Hepatocyte (in vitro differentiated cells): ENCODE data around the gene HSPA4. TPM values are rescaled to one million over a fixed set of nuclear protein-coding genes. Genes with fewer than 3 reads are reported as not detected.
"Not testable (repeated sequence)": the region's sequence is repeated elsewhere in the genome, so short reads cannot be mapped to it uniquely, and the experiment has no call there.

Source experiments
- DNase-seq: peaks from one replicate; pipeline ENCODE4 v3.0.0-alpha.2; 2016; ENCODE audit warnings: low spot score
- H2AFZ ChIP-seq: fragments of 200-600 bp; sonication (generic); 2 replicates; pipeline ENCODE4 v1.6.0; 2016; ENCODE audit warnings: antibody characterized with exemption, mild to moderate bottlenecking
- H3K27ac ChIP-seq: fragments of 200-600 bp; sonication (generic); 2 replicates; pipeline ENCODE4 v1.5.1; 2016; ENCODE audit warnings: mild to moderate bottlenecking
- H3K27me3 ChIP-seq: fragments of 200-600 bp; sonication (generic); 2 replicates; pipeline ENCODE4 v1.6.1; 2016
- H3K36me3 ChIP-seq: fragments of 200-600 bp; sonication (generic); replicated peaks from 2 replicates; pipeline ENCODE4 v1.5.1; 2016; ENCODE audit warnings: low read depth; ENCODE audit not compliant: insufficient read depth
- H3K4me1 ChIP-seq: fragments of 200-600 bp; sonication (generic); 2 replicates; pipeline ENCODE4 v1.5.1; 2016; ENCODE audit warnings: mild to moderate bottlenecking, moderate library complexity; ENCODE audit not compliant: insufficient read depth
- H3K4me2 ChIP-seq: fragments of 200-600 bp; sonication (generic); 2 replicates; pipeline ENCODE4 v1.6.0; 2016
- H3K4me3 ChIP-seq: fragments of 200-600 bp; sonication (generic); 2 replicates; pipeline ENCODE4 v1.5.1; 2016; ENCODE audit warnings: mild to moderate bottlenecking
- H3K79me2 ChIP-seq: fragments of 200-600 bp; sonication (generic); 2 replicates; pipeline ENCODE4 v1.6.0; 2017; ENCODE audit warnings: mild to moderate bottlenecking
- H3K9me2 ChIP-seq: fragments of 200-600 bp; sonication (generic); replicated peaks from 2 replicates; pipeline ENCODE4 v1.6.0; 2017; ENCODE audit warnings: mild to moderate bottlenecking; ENCODE audit not compliant: insufficient read depth
- H3K9me3 ChIP-seq: fragments of 200-600 bp; sonication (generic); 2 replicates; pipeline ENCODE4 v1.5.1; 2016; ENCODE audit warnings: low read depth, mild to moderate bottlenecking
- H4K20me1 ChIP-seq: fragments of 200-600 bp; sonication (generic); 2 replicates; pipeline ENCODE4 v1.6.0; 2016; ENCODE audit warnings: mild to moderate bottlenecking; ENCODE audit not compliant: insufficient read depth, poor library complexity, severe bottlenecking
- CTCF ChIP-seq: fragments of 200-600 bp; sonication (generic); IDR thresholded peaks from 2 replicates; pipeline ENCODE4 v1.5.1; 2016; ENCODE audit warnings: antibody characterized with exemption, mild to moderate bottlenecking; ENCODE audit not compliant: poor library complexity
- EZH2 ChIP-seq: fragments of 200-600 bp; sonication (generic); IDR thresholded peaks from 2 replicates; pipeline ENCODE4 v1.6.1; 2016; ENCODE audit warnings: antibody characterized with exemption, mild to moderate bottlenecking, borderline replicate concordance
- EZH2phosphoT487 ChIP-seq: fragments of 200-600 bp; sonication (generic); IDR thresholded peaks from one replicate; pipeline ENCODE4 v1.6.1; 2018; ENCODE audit warnings: antibody characterized with exemption, mild to moderate bottlenecking, low read depth, moderate library complexity; ENCODE audit not compliant: unreplicated experiment, severe bottlenecking
- WGBS: methylation state at CpG from one replicate; pipeline ENCODE4 v1.1.6; 2016; ENCODE audit warnings: low lambda C conversion rate; ENCODE audit errors: missing lambda C conversion rate; 5-methylcytosine and 5-hydroxymethylcytosine counted together
- polyA plus RNA-seq: library from polyadenylated mRNA; unstranded; fragments of >200 nt; fragmentation: Nextera tagmentation; extraction: Ambion mirVana; gene quantifications from 2 replicates; pipeline ENCODE4 v1.2.1, GENCODE V29; 2016
- total RNA-seq: library from RNA; depleted of rRNA; stranded (reverse); fragments of >200 nt; gene quantifications from 2 replicates; pipeline ENCODE4 v1.2.3, GENCODE V29; 2014

Gene HSPA4
- total and polyA plus RNA-seq, 2 experiments from 2014 or later: 87.1 to 110 TPM

- Histone ChIP-seq H3K79me2 (no peaks in the 10 kb centered on the region), H3K27ac (no peak overlapping the region), H3K9me3 (no peaks in the 10 kb centered on the region), H3K9me2 (no peaks in the 10 kb centered on the region), H3K27me3 (no peaks in the 10 kb centered on the region), H2AFZ (no peak overlapping the region), H3K4me1 (peaks cover 3% of the 10 kb centered on the region), H3K4me2 (no peak overlapping the region), H3K36me3 (no peaks in the 10 kb centered on the region), H3K4me3 (no peak overlapping the region), H4K20me1 (no peaks in the 10 kb centered on the region)
- no peak for DNase-seq
- 86% methylated on average over 1 of the region's 1 CpG for WGBS
- TF ChIP-seq EZH2 (no peak), EZH2phosphoT487 (no peak)
Measured at GRCh38 chr5:133041910-133042309, 9.9 kb upstream of the HSPA4 start.

GRCh38 chr5:133046560-133046959 is 5.3 kb upstream of the HSPA4 start:
- H3K36me3 ChIP-seq, H3K9me2 ChIP-seq, H3K4me2 ChIP-seq, H3K79me2 ChIP-seq, H3K4me3 ChIP-seq, H2AFZ ChIP-seq, DNase-seq, H3K9me3 ChIP-seq, H3K27me3 ChIP-seq, H3K27ac ChIP-seq, H4K20me1 ChIP-seq: not testable (repeated sequence)
- WGBS: 92% methylated on average over 8 of the region's 8 CpGs
- H3K4me1 ChIP-seq: peaks cover 28% of the 10 kb centered on the region

GRCh38 chr5:133047404-133047803 is 4.4 kb upstream of the HSPA4 start:
- TF ChIP-seq EZH2 (no peak), CTCF (no peak), EZH2phosphoT487 (no peak)
- WGBS: 98% methylated on average over 19 of the region's 19 CpGs
- no peaks in the 10 kb centered on the region for H4K20me1 ChIP-seq
- H3K4me2 ChIP-seq: no peak overlapping the region
- no peak overlapping the region for H3K4me3 ChIP-seq
- H3K9me3 ChIP-seq: no peaks in the 10 kb centered on the region
- H3K36me3 ChIP-seq: no peaks in the 10 kb centered on the region
- no peaks in the 10 kb centered on the region for H3K27me3 ChIP-seq
- no peak overlapping the region for H2AFZ ChIP-seq
- H3K4me1 ChIP-seq: peaks cover 28% of the 10 kb centered on the region
- H3K79me2 ChIP-seq: peaks cover 12% of the 10 kb centered on the region
- no peaks in the 10 kb centered on the region for H3K9me2 ChIP-seq
- no peak overlapping the region for H3K27ac ChIP-seq
- DNase-seq: no peak

- no peaks in the 10 kb centered on the region for H3K9me3 ChIP-seq
- no peaks in the 10 kb centered on the region for H3K27me3 ChIP-seq
- H3K9me2 ChIP-seq: no peaks in the 10 kb centered on the region
- WGBS: 64% methylated on average over 6 of the region's 6 CpGs
- H3K36me3 ChIP-seq: no peaks in the 10 kb centered on the region
- H3K79me2 ChIP-seq: peaks cover 30% of the 10 kb centered on the region
- peaks cover 31% of the 10 kb centered on the region for H3K4me1 ChIP-seq
- H3K4me2 ChIP-seq: peak overlapping the region; percentile 74
- H2AFZ ChIP-seq: no peak overlapping the region
- no peak for DNase-seq
- peak overlapping the region; percentile 61 for H3K27ac ChIP-seq
- no peak overlapping the region for H3K4me3 ChIP-seq
- TF ChIP-seq EZH2 (no peak), CTCF (no peak), EZH2phosphoT487 (no peak)
- H4K20me1 ChIP-seq: peaks cover 12% of the 10 kb centered on the region
Measured at GRCh38 chr5:133048993-133049725, 2.7 kb upstream of the HSPA4 start.
